NB4 (cell line): ENCODE results near the gene CPT1B.

Experiments
- MAX ChIP-seq: IDR thresholded peaks from 2 replicates; pipeline ENCODE4 v1.6.1; 2011; ENCODE audit warnings: low read depth, low read length
- MYC ChIP-seq: IDR thresholded peaks from 2 replicates; pipeline ENCODE4 v1.6.1; 2011; ENCODE audit warnings: low read depth, low read length
- POLR2A ChIP-seq: IDR thresholded peaks from 2 replicates; pipeline ENCODE4 v1.6.1; 2011; ENCODE audit warnings: mild to moderate bottlenecking; ENCODE audit not compliant: insufficient read length; ENCODE audit errors: extremely low read depth
- TF ChIP-seq, protein P1 (sequence below): IDR thresholded peaks from one replicate; pipeline ENCODE4 v1.5.1; 2012; ENCODE audit warnings: low read depth, low read length

GRCh38 chr22:50610581-50610980, 32.4 kb upstream of the CPT1B start:
- TF ChIP-seq, protein P1, sequence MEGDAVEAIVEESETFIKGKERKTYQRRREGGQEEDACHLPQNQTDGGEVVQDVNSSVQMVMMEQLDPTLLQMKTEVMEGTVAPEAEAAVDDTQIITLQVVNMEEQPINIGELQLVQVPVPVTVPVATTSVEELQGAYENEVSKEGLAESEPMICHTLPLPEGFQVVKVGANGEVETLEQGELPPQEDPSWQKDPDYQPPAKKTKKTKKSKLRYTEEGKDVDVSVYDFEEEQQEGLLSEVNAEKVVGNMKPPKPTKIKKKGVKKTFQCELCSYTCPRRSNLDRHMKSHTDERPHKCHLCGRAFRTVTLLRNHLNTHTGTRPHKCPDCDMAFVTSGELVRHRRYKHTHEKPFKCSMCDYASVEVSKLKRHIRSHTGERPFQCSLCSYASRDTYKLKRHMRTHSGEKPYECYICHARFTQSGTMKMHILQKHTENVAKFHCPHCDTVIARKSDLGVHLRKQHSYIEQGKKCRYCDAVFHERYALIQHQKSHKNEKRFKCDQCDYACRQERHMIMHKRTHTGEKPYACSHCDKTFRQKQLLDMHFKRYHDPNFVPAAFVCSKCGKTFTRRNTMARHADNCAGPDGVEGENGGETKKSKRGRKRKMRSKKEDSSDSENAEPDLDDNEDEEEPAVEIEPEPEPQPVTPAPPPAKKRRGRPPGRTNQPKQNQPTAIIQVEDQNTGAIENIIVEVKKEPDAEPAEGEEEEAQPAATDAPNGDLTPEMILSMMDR, result no peak
- TF ChIP-seq POLR2A, result no peak
- no peak for TF ChIP-seq MAX
- TF ChIP-seq MYC, result no peak
